Caco-2 (cell line): Measurements from ENCODE around the gene ZMYM1. TPM values are rescaled to one million over a fixed set of nuclear protein-coding genes. Genes with fewer than 3 reads are reported as not detected.

Source experiments
- BruUV-seq: library from RNA; stranded (reverse); fragments of 400-500 nt; replicated peaks from 2 replicates; lab custom pipeline; 2021; lab: Mats Ljungman, UMichigan
- CTCF ChIA-PET: fragments of 300-600 bp; sonication (Branson Sonifier 250); formaldehyde crosslinking; loops from one replicate; lab custom pipeline; 2022; ENCODE audit warnings: antibody characterized with exemption; lab: Charles Lee
- POLR2A ChIA-PET: fragments of 300-600 bp; sonication (Branson Sonifier 250); formaldehyde crosslinking; loops from one replicate; lab custom pipeline; 2022; ENCODE audit warnings: antibody characterized with exemption; lab: Charles Lee
- DNase-seq, 2 experiments: peaks; one replicate each; pipeline versions ENCODE4 v3.0.0 to v3.0.0-alpha.2; 2020 to 2022
- H3K27me3 ChIP-seq: replicated peaks from 2 replicates; pipeline ENCODE4 v1.6.0; 2011; ENCODE audit warnings: low read length; ENCODE audit not compliant: control insufficient read depth, insufficient read depth
- H3K36me3 ChIP-seq: 2 replicates; pipeline ENCODE4 v1.5.1; 2011; ENCODE audit warnings: low read length; ENCODE audit not compliant: control insufficient read depth, insufficient read depth
- H3K4me1 ChIP-seq: fragments of 250-450 bp; sonication (Bioruptor Pico); 2 replicates; pipeline ENCODE4 v1.5.1; 2020; ENCODE audit warnings: mild to moderate bottlenecking
- H3K4me3 ChIP-seq: 2 replicates; pipeline ENCODE4 v1.5.1; 2011; ENCODE audit warnings: low read depth, mild to moderate bottlenecking, control low read depth, low read length
- H3K9me3 ChIP-seq: fragments of 250-450 bp; sonication (Bioruptor Pico); 2 replicates; pipeline ENCODE4 v1.5.1; 2020; ENCODE audit warnings: mild to moderate bottlenecking, moderate library complexity
- H3K27ac Mint-ChIP-seq: one replicate; pipeline ENCODE4 v1.8.0; 2022; ENCODE audit warnings: mixed read lengths; ENCODE audit not compliant: unreplicated experiment
- H3K27me3 Mint-ChIP-seq: one replicate; pipeline ENCODE4 v1.8.0; 2022; ENCODE audit warnings: mixed read lengths; ENCODE audit not compliant: insufficient read depth, unreplicated experiment
- H3K36me3 Mint-ChIP-seq: one replicate; pipeline ENCODE4 v1.8.0; 2022; ENCODE audit warnings: mild to moderate bottlenecking, mixed read lengths; ENCODE audit not compliant: insufficient read depth, unreplicated experiment
- H3K4me1 Mint-ChIP-seq: one replicate; pipeline ENCODE4 v1.8.0; 2022; ENCODE audit warnings: low read depth, mixed read lengths; ENCODE audit not compliant: unreplicated experiment
- H3K4me3 Mint-ChIP-seq: one replicate; pipeline ENCODE4 v1.8.0; 2022; ENCODE audit warnings: mild to moderate bottlenecking, moderate library complexity, mixed read lengths; ENCODE audit not compliant: unreplicated experiment
- H3K9me3 Mint-ChIP-seq: one replicate; pipeline ENCODE4 v1.8.0; 2022; ENCODE audit warnings: mixed read lengths; ENCODE audit not compliant: unreplicated experiment
- intact Hi-C: fragments of 100-400 bp; cut with micrococcal nuclease; formaldehyde crosslinking; loops from one replicate; pipeline ENCODE4 v1.10.0; 2022; ENCODE audit not compliant: unreplicated experiment
- total RNA-seq: library from RNA; stranded (reverse); gene quantifications from 2 replicates; pipeline ENCODE4 v1.2.3, GENCODE V29; 2022
- TF ChIP-seq, protein P1 (sequence below), 2 experiments: fragments of 200-600 bp in 1 of 2; IDR thresholded peaks; 1 replicate in 1 of 2; 2 replicates in 1 of 2; pipeline versions ENCODE4 v1.5.1 to v1.8.0; 2011 to 2022; ENCODE audit warnings: antibody characterized with exemption in 1 of 2, control low read depth in 1 of 2, inconsistent platforms in 1 of 2, low read depth in 1 of 2, low read length in 1 of 2, mild to moderate bottlenecking in 1 of 2, moderate library complexity in 1 of 2; ENCODE audit not compliant: insufficient read depth in 1 of 2, severe bottlenecking in 1 of 2, unreplicated experiment in 1 of 2

Gene ZMYM1
- total RNA-seq, 1 experiment from 2014 or later: 14.0 TPM

DNA sequence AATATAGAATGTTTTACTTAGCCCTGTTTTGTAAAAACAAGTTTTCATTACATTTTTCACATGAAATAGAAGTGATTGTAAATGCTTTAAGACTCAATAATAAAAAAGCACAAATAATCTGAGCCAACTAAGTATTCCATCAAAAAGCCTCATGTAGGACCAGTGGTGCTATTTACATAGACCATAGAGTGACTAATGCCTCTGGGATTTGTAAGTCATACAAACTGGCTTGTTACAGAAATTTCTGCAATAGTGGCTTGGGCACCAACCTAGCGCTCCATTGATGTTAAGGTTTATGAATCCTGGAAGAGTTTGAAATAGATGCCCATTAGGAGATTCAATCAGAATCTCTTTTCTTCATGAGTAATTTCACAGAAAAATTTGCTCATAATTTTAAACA is 31.9 kb downstream of the ZMYM1 start:
- no peak for DNase-seq
- Histone ChIP-seq H3K27me3 (no peaks in the 10 kb centered on the region), H3K9me3 (no peaks in the 10 kb centered on the region), H3K4me3 (no peak overlapping the region), H3K4me1 (no peaks in the 10 kb centered on the region), H3K36me3 (no peaks in the 10 kb centered on the region)
- Mint-ChIP-seq H3K4me3 (no peak overlapping the region), H3K27me3 (no peaks in the 10 kb centered on the region), H3K27ac (no peak overlapping the region), H3K9me3 (no peaks in the 10 kb centered on the region), H3K4me1 (no peaks in the 10 kb centered on the region), H3K36me3 (peaks cover 11% of the 10 kb centered on the region)
- BruUV-seq: no TSS peak
- TF ChIP-seq, protein P1, sequence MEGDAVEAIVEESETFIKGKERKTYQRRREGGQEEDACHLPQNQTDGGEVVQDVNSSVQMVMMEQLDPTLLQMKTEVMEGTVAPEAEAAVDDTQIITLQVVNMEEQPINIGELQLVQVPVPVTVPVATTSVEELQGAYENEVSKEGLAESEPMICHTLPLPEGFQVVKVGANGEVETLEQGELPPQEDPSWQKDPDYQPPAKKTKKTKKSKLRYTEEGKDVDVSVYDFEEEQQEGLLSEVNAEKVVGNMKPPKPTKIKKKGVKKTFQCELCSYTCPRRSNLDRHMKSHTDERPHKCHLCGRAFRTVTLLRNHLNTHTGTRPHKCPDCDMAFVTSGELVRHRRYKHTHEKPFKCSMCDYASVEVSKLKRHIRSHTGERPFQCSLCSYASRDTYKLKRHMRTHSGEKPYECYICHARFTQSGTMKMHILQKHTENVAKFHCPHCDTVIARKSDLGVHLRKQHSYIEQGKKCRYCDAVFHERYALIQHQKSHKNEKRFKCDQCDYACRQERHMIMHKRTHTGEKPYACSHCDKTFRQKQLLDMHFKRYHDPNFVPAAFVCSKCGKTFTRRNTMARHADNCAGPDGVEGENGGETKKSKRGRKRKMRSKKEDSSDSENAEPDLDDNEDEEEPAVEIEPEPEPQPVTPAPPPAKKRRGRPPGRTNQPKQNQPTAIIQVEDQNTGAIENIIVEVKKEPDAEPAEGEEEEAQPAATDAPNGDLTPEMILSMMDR (IDR thresholded peaks at IDR 0.05; ENCODE audit: insufficient read depth in 1 of 2, low read depth in 1 of 2, low read length in 1 of 2, severe bottlenecking in 1 of 2, unreplicated experiment in 1 of 2): no peak
- POLR2A ChIA-PET: no interaction called here
- CTCF ChIA-PET: no interaction called here
- intact Hi-C loops: no loop called here

GRCh38 chr1:35112668-35113067 is 33.5 kb downstream of the ZMYM1 start:
- no peak overlapping the region for H3K4me3 Mint-ChIP-seq
- no peak overlapping the region for H3K27ac Mint-ChIP-seq
- DNase-seq: no peak
- intact Hi-C loops: no loop called here
- no peaks in the 10 kb centered on the region for H3K27me3 Mint-ChIP-seq
- no peaks in the 10 kb centered on the region for H3K36me3 ChIP-seq
- H3K9me3 Mint-ChIP-seq: no peaks in the 10 kb centered on the region
- H3K4me1 Mint-ChIP-seq: no peaks in the 10 kb centered on the region
- BruUV-seq: no TSS peak
- no peaks in the 10 kb centered on the region for H3K9me3 ChIP-seq
- peaks cover 7% of the 10 kb centered on the region for H3K36me3 Mint-ChIP-seq
- TF ChIP-seq, protein P1 (IDR thresholded peaks at IDR 0.05; ENCODE audit: insufficient read depth in 1 of 2, low read depth in 1 of 2, low read length in 1 of 2, severe bottlenecking in 1 of 2, unreplicated experiment in 1 of 2): no peak
- ChIA-PET POLR2A (no interaction called here), CTCF (interaction anchor here (0.7 kb wide), 1 partner anchor 238 kb away, joined by 3 read pairs; no protein-coding TSS in a partner anchor)
- H3K4me1 ChIP-seq: no peaks in the 10 kb centered on the region
- H3K4me3 ChIP-seq: no peak overlapping the region
- no peaks in the 10 kb centered on the region for H3K27me3 ChIP-seq

DNA sequence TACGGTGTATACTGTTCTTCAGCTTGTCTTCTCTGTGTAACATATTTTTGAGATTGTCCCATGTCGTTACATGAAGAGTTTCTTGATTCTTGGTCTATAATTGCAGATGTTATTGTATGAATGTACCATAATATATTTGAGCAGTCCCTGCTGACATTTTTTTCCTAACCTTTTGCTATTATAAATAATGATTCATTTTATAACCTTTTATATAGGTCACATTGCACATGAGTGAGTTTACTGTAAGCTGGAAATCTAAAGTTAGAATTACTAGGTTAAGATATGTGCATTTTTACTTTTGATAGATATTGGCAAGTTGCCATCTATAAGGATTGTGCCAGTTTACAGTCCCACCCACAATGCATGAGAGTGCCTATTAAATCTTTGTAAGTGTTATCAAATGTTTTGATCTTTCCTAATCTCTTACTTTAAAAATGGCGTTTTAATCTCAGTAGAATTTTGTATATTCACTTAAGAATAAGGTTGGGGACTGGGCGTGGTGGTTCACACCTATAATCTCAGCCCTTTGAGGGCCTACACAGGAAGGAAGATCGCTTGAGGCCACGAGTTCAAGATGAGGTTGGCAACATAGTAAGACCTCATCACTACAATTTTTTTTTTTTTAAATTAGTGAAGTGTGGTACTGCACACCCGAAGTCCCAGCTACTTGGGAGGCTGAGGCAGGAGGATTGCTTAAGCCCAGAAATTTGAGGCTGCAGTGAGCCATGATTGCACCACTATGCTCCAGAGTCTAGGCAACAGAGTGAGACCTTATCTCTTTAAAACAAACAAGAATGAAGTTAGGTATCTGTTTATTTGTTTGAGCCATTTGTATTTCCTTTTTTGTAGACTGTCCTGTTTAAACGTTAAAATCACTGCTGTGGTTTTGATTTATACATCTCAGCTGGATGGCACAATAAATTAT is 36.5 kb downstream of the ZMYM1 start:
- TF ChIP-seq, protein P1 (IDR thresholded peaks at IDR 0.05; ENCODE audit: insufficient read depth in 1 of 2, low read depth in 1 of 2, low read length in 1 of 2, severe bottlenecking in 1 of 2, unreplicated experiment in 1 of 2): no peak
- H3K36me3 ChIP-seq: no peaks in the 10 kb centered on the region

More for the DNA sequence above, 36.5 kb downstream of the ZMYM1 start:
- CTCF ChIA-PET: no interaction called here
- no peak overlapping the region for H3K27ac Mint-ChIP-seq
- BruUV-seq: no TSS peak
- no peak overlapping the region for H3K4me3 ChIP-seq
- intact Hi-C loops: no loop called here
- no peak overlapping the region for H3K4me3 Mint-ChIP-seq
- H3K4me1 Mint-ChIP-seq: no peaks in the 10 kb centered on the region
- no peaks in the 10 kb centered on the region for H3K9me3 ChIP-seq
- DNase-seq: no peak
- no peaks in the 10 kb centered on the region for H3K4me1 ChIP-seq
- peaks cover 7% of the 10 kb centered on the region for H3K36me3 Mint-ChIP-seq
- H3K27me3 ChIP-seq: no peaks in the 10 kb centered on the region
- no peaks in the 10 kb centered on the region for H3K27me3 Mint-ChIP-seq
- H3K9me3 Mint-ChIP-seq: no peaks in the 10 kb centered on the region
- POLR2A ChIA-PET: no interaction called here
